Mucosa of stomach (tissue), 1 donor: ENCODE measurements around the gene FIS1.

Experiments
- H3K27me3 ChIP-seq: one replicate; pipeline ENCODE4 v1.7.0; 2013; ENCODE audit warnings: mild to moderate bottlenecking, low read length; ENCODE audit not compliant: control insufficient read depth, insufficient read depth
- H3K36me3 ChIP-seq: one replicate; pipeline ENCODE4 v1.7.0; 2013; ENCODE audit warnings: low read length; ENCODE audit not compliant: control insufficient read depth, insufficient read depth
- H3K4me1 ChIP-seq: one replicate; pipeline ENCODE4 v1.7.0; 2013; ENCODE audit warnings: mild to moderate bottlenecking, low read length; ENCODE audit not compliant: control insufficient read depth, insufficient read depth
- H3K4me3 ChIP-seq: one replicate; pipeline ENCODE4 v1.7.0; 2013; ENCODE audit warnings: low read length
- H3K9ac ChIP-seq: one replicate; pipeline ENCODE4 v1.7.0; 2013; ENCODE audit warnings: mild to moderate bottlenecking, low read length, moderate library complexity
- H3K9me3 ChIP-seq: one replicate; pipeline ENCODE4 v1.7.0; 2013; ENCODE audit warnings: mild to moderate bottlenecking, low read length, moderate library complexity; ENCODE audit not compliant: control insufficient read depth
- donor health status: Pancreatic carcinoma.

FIS1 gene

DNA sequence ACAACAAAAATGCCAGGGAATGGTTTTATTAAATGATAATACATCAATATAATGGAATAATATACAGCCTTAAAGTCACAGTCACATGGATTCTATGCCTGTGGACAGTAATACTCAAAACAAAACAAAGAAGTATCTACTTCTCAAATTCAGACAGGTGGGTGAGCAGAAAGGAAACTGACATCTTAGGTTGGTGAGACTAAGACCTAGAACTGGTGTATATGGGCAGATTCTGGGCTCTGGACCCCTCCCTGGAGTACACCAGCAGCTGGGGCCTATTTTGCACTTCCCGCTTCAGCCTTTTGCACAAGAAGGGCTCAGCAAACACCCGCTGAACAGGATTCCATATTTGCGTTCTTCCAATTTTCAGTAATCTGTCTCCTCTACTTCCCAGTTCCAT is 5.4 kb upstream of the FIS1 start:
- Histone ChIP-seq H3K9ac (no peak overlapping the region), H3K27me3 (no peaks in the 10 kb centered on the region), H3K4me1 (peaks cover 17% of the 10 kb centered on the region), H3K36me3 (no peaks in the 10 kb centered on the region), H3K4me3 (no peak overlapping the region), H3K9me3 (no peaks in the 10 kb centered on the region)

GRCh38 chr7:101248276-101248675 is 3.4 kb upstream of the FIS1 start:
- H3K27me3 ChIP-seq = no peaks in the 10 kb centered on the region
- no peak overlapping the region for H3K4me3 ChIP-seq
- H3K4me1 ChIP-seq = peaks cover 28% of the 10 kb centered on the region
- H3K9ac ChIP-seq = no peak overlapping the region
- no peaks in the 10 kb centered on the region for H3K36me3 ChIP-seq
- no peaks in the 10 kb centered on the region for H3K9me3 ChIP-seq

DNA sequence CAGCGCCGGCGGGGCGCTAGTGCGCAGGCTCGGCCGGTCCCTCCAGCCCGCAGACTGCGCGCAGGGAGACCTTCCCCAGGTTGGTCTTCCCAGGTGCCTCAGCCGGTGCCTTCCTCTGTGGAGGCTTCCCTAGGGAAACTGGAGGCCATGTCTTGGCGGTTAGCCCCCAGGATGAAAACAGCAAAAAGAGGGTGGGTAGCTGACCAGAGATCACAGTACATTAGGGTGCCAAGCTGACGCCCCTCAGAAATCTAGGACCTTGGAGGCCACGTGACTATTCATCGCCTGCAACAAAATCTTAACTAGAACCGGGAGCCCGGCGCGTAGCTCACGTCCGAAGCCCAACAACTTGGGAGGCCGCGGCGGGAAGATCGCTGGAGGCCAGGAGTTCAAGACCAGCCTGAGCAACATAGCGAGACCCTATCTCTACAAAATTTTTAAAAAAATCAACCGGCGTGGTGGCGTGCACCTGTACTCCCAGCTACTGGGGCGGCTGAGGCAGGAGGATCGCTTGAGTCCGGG is 327 bp upstream of the FIS1 start:
- no peaks in the 10 kb centered on the region for H3K36me3 ChIP-seq
- no peaks in the 10 kb centered on the region for H3K9me3 ChIP-seq
- H3K27me3 ChIP-seq = no peaks in the 10 kb centered on the region
- H3K9ac ChIP-seq = peak overlapping the region; percentile 85
- H3K4me1 ChIP-seq = peaks cover 29% of the 10 kb centered on the region
- peak overlapping the region; percentile 97 for H3K4me3 ChIP-seq

- no peaks in the 10 kb centered on the region for H3K27me3 ChIP-seq
- H3K9ac ChIP-seq = peak overlapping the region; percentile 85
- H3K4me3 ChIP-seq = peak overlapping the region; percentile 97
- H3K9me3 ChIP-seq = no peaks in the 10 kb centered on the region
- H3K36me3 ChIP-seq = no peaks in the 10 kb centered on the region
- peaks cover 35% of the 10 kb centered on the region for H3K4me1 ChIP-seq
Observed at GRCh38 chr7:101243646-101244374, 1.1 kb downstream of the FIS1 start.

DNA sequence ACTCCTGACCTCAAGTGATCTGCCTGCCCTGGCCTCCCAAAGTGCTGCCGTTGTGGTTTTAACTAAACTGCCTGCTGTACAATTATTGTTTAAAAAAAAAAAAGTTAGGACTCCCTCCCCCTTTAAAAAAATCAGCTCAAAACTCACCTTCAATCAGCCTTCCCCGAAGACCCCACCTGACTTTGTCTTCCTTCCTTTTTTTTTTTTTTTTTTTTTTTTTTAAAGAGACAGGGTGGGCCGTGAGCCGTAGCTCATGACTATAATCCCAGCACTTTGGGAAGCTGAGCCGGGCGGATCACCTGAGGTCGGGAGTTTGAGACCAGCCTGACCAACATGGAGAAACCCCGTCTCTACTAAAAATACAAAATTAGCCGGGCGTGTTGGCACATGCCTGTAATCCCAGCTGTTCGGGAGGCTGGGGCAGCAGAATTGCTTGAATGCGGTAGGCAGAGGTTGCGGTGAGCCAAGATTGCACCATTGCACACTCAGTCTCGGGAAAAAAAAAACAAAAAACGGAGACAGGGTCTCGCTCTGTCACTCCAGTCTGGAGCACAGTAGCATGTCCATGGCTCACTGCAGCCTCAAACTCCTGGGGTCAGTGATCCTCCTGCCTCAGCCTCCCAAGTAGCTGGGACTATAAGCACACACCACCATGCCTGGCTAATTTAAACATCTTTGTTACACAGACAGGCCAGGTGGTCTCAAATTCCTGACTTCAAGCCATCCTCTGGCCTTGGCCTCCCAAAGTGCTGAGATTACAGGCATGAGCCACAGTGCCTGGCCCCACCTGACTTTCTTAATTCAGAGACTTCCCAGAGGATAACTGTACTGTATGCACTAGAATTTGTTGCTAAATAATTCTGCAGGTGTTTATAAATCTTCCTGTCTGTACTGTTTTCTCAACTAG is 3.2 kb downstream of the FIS1 start:
- Histone ChIP-seq H3K4me3 (no peak overlapping the region), H3K9ac (no peak overlapping the region), H3K4me1 (peaks cover 52% of the 10 kb centered on the region), H3K27me3 (no peaks in the 10 kb centered on the region), H3K36me3 (peaks cover 4% of the 10 kb centered on the region), H3K9me3 (no peaks in the 10 kb centered on the region)

- Histone ChIP-seq H3K27me3 (no peaks in the 10 kb centered on the region), H3K36me3 (peaks cover 4% of the 10 kb centered on the region), H3K9ac (no peak overlapping the region), H3K9me3 (no peaks in the 10 kb centered on the region), H3K4me1 (peaks cover 52% of the 10 kb centered on the region), H3K4me3 (no peak overlapping the region)
Observed at GRCh38 chr7:101241015-101241363, 3.9 kb downstream of the FIS1 start.

DNA sequence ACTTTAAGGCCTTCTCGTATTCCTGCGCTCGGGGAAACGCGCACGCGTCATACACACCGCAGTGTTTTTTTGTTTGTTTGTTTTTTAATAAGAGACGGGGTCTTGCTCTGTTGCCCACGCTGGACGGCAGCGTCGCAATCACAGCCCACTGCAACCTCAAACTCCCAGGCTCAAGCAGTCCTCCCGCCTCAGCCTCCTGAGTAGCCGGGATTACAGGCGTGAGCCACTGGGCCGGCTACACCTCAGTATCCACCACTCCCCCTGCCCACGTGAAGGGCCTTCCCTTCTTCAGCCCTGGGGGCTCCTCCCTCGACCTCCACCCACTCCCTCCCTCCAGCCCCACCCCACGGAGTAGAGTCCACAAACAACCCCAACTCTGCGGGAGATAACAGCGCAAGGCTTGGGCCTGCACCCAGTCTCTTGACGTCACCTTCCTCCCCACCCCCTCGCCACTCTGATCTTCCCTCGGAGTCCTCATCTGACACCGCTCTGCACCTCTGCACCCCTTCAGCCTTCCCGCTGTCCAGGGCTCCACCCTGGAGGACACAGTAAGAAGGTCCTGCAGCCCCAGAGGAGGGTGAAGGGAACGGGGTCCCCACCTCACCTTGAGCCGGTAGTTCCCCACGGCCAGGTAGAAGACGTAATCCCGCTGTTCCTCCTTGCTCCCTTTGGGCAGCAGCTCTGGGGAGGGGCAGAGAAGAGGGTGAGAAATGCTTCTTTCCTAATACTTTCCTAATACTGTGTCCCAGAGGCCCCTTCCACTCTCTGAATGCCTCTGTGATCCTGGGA is 4.5 kb downstream of the FIS1 start:
- no peak overlapping the region for H3K4me3 ChIP-seq
- H3K27me3 ChIP-seq = no peaks in the 10 kb centered on the region
- H3K36me3 ChIP-seq = peaks cover 4% of the 10 kb centered on the region
- no peaks in the 10 kb centered on the region for H3K9me3 ChIP-seq
- no peak overlapping the region for H3K9ac ChIP-seq
- H3K4me1 ChIP-seq = peaks cover 47% of the 10 kb centered on the region

DNA sequence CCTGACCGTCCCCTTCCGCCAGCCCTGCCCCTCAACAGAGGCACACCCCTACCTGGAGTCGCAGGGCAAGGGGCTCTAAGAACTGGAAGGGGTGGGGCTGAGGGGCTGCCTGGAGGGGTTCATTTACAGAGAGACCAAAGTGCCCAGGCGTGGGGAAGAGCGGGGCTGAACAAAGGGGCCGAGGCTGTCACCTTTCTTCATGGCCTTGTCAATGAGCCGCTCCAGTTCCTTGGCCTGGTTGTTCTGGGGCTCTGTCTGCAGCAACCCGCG is 5.0 kb downstream of the FIS1 start:
- H3K4me3 ChIP-seq = no peak overlapping the region
- no peaks in the 10 kb centered on the region for H3K9me3 ChIP-seq
- peaks cover 42% of the 10 kb centered on the region for H3K4me1 ChIP-seq
- no peak overlapping the region for H3K9ac ChIP-seq
- peaks cover 4% of the 10 kb centered on the region for H3K36me3 ChIP-seq
- no peaks in the 10 kb centered on the region for H3K27me3 ChIP-seq

- Histone ChIP-seq H3K9me3 (no peaks in the 10 kb centered on the region), H3K4me1 (peaks cover 42% of the 10 kb centered on the region), H3K9ac (no peak overlapping the region), H3K27me3 (no peaks in the 10 kb centered on the region), H3K36me3 (peaks cover 4% of the 10 kb centered on the region), H3K4me3 (no peak overlapping the region)
Observed at GRCh38 chr7:101239191-101239950, 5.5 kb downstream of the FIS1 start.

DNA sequence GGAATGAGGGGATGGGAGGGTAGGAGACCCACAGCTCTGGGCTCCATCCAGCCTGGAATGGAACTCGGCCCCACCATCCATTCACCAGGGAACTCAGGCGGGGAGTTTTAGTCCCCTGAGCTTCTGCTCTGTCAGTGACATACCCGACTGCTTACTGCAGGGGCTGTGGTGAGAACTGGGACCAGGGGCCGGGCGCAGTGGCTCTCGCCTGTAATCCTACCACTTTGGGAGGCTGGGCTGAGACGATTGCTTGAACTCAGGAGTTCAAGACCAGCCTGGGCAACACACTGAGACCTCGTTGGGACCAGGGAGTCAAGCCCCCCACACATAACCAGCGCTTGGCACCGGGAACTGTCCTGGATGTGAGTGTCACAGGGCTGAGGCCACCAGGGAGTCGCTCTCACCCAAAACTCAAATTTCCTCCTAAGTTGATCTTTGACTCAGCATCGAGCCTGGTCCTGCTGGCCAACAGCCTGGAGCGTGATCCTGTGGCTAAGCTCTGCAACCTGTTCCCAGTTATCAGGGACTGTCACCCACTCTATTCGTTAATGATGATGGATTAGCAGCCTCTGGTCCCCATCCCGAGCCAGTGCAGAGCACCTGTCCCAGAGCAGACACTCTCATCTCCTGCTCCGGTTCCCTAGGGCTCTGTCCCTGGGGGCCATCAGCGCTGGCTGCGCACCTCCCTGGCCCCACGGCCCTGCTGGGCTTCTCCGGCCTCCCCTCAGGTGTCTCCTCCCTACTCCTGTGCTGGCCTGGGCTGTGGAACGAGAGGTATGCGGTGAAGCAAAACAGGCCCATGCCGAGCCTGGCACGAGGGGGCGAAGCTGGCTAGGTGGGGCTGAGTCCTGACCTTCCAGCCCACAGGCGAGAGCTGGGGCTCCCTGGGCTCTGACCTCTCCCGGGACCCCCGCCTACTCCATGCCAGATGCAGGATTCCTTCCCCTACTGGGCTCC is 6.4 kb downstream of the FIS1 start:
- Histone ChIP-seq H3K9me3 (no peaks in the 10 kb centered on the region), H3K9ac (no peak overlapping the region), H3K27me3 (no peaks in the 10 kb centered on the region), H3K36me3 (peaks cover 4% of the 10 kb centered on the region), H3K4me3 (no peak overlapping the region), H3K4me1 (peaks cover 42% of the 10 kb centered on the region)
